ENCODE data around the gene ARCN1. TPM values are rescaled to one million over a fixed set of nuclear protein-coding genes. Genes with fewer than 3 reads are reported as not detected.

The ARCN1 gene
- polyA plus RNA-seq, 2 donors: 44.7 to 58.0 TPM

DNA sequence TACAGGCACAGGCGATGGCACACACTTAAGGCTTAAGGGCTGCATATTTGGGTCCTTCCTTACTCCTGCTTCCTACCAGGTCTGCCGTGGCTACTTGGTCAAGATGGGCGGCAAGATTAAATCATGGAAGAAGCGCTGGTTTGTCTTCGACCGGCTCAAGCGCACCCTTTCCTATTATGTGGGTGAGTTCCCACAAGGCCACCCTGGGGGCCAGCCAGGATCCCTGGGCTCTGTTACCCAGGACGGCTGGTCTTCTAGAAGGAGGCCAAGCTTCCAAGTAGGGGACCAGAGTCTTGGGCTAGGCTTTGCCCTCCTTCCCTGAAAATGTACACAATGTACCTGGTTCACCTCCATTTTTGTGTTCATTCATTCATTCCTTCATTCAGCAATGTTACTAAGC is 78.2 kb downstream of the ARCN1 start:
- no peak overlapping the region for H3K27ac ChIP-seq (ENCODE audit: low read depth in 2 of 2, low read length in 1 of 2)
- WGBS, 2 donors: 93 to 95% methylated on average over 8 of the region's 8 CpGs
- no peaks in the 10 kb centered on the region for H3K9me3 ChIP-seq (ENCODE audit: control insufficient read depth in 2 of 2, insufficient read depth in 1 of 2, low read depth in 1 of 2, low read length in 1 of 2)
- H3K4me3 ChIP-seq (ENCODE audit: low read depth in 1 of 2, low read length in 2 of 2): no peak overlapping the region
- peaks cover 0 to 4% of the 10 kb centered on the region in 2 donors for H3K4me1 ChIP-seq (ENCODE audit: control insufficient read depth in 2 of 2, insufficient read depth in 2 of 2, low read length in 1 of 2)
- no peaks in the 10 kb centered on the region for H3K27me3 ChIP-seq (ENCODE audit: control insufficient read depth in 1 of 2, insufficient read depth in 2 of 2, low read length in 2 of 2)
- H3K36me3 ChIP-seq (ENCODE audit: control insufficient read depth in 2 of 2, insufficient read depth in 2 of 2, low read length in 1 of 2): peaks cover 0 to 21% of the 10 kb centered on the region in 2 donors

DNA sequence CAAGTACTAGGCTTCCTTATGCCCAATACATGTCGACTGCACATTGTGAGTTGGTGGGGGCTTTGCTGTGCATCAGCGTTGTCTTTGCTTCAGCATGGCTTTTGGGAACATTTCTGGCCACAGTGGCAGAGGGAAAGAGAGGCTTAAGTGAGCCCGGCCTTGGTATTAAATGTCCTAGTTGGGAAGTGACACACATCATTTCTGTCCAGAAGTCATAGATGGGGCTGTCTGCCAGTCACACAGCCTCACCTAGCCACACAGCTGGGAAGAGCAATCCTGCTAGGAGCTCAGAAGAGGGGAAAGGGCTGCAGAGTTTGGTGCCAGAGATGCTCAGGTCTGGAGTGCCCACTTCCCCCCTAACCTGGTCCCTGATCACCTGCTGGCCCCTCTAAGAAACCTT is 79.6 kb downstream of the ARCN1 start:
- H3K27me3 ChIP-seq (ENCODE audit: control insufficient read depth in 1 of 2, insufficient read depth in 2 of 2, low read length in 2 of 2): no peaks in the 10 kb centered on the region
- peaks cover 4 to 19% of the 10 kb centered on the region in 2 donors for H3K36me3 ChIP-seq (ENCODE audit: control insufficient read depth in 2 of 2, insufficient read depth in 2 of 2, low read length in 1 of 2)
- 81 to 88% methylated on average over 3 of the region's 3 CpGs for WGBS, 2 donors
- H3K4me3 ChIP-seq (ENCODE audit: low read depth in 1 of 2, low read length in 2 of 2): no peak overlapping the region
- H3K9me3 ChIP-seq (ENCODE audit: control insufficient read depth in 2 of 2, insufficient read depth in 1 of 2, low read depth in 1 of 2, low read length in 1 of 2): no peaks in the 10 kb centered on the region
- H3K4me1 ChIP-seq (ENCODE audit: control insufficient read depth in 2 of 2, insufficient read depth in 2 of 2, low read length in 1 of 2): peaks cover 0 to 4% of the 10 kb centered on the region in 2 donors
- H3K27ac ChIP-seq (ENCODE audit: low read depth in 2 of 2, low read length in 1 of 2): no peak overlapping the region

Other genes starting within 250 kb of the ARCN1 start
- 1 to 10 TPM; 2.2 to 5.3 TPM for gene CD3D, start 229.7 kb upstream of the ARCN1 start, polyA plus RNA-seq
- gene CD3G, start 228.1 kb upstream of the ARCN1 start, polyA plus RNA-seq: under 1 TPM; 0.24 to 0.45 TPM
- 10 to 100 TPM in 1 of 2 donors, 1 to 10 TPM in 1; 9.5 to 12.0 TPM for gene UBE4A, start 212.8 kb upstream of the ARCN1 start, polyA plus RNA-seq
- gene ATP5MG, start 170.8 kb upstream of the ARCN1 start, polyA plus RNA-seq: 100 to 1,000 TPM; 152 to 237 TPM
- 1 to 10 TPM; 6.4 to 8.5 TPM for gene KMT2A, start 135.9 kb upstream of the ARCN1 start, polyA plus RNA-seq
- gene TTC36, start 44.9 kb upstream of the ARCN1 start, polyA plus RNA-seq: under 1 TPM; 0.14 to 0.18 TPM
- 1 to 10 TPM; 5.3 to 6.0 TPM for gene TMEM25, start 41.2 kb upstream of the ARCN1 start, polyA plus RNA-seq
- 10 to 100 TPM in 1 of 2 donors, 1 to 10 TPM in 1; 8.6 to 10.9 TPM for gene IFT46, start 6.5 kb upstream of the ARCN1 start, polyA plus RNA-seq
- gene PHLDB1, start 35.2 kb downstream of the ARCN1 start, polyA plus RNA-seq: 10 to 100 TPM; 12.9 to 25.7 TPM
- gene TREH, start 107.2 kb downstream of the ARCN1 start, polyA plus RNA-seq: 1 to 10 TPM in 1 of 2 donors, under 1 TPM in 1; 0.54 to 5.8 TPM
- gene DDX6, start 218.8 kb downstream of the ARCN1 start, polyA plus RNA-seq: 10 to 100 TPM; 18.4 to 22.6 TPM

All from esophagus (tissue), 2 donors.